NCI-H1105 (cell line): ENCODE data around the gene CDH22.

ENCODE experiments used
- DNase-seq: peaks from one replicate; lab custom pipeline; 2025; lab: John Stamatoyannopoulos, UW

The CDH22 gene

GRCh38 chr20:46144432-46145025 is 163.8 kb downstream of the CDH22 start:
- DNase-seq, result no peak

- no peak for DNase-seq
Measured at GRCh38 chr20:46142124-46142523, 166.2 kb downstream of the CDH22 start.

- peak; percentile 97 for DNase-seq
Measured at GRCh38 chr20:46139908-46140482, 168.3 kb downstream of the CDH22 start.

GRCh38 chr20:46139266-46139889 is 168.9 kb downstream of the CDH22 start:
- DNase-seq, result peak; percentile 84

- DNase-seq, result peak; percentile 43
Measured at GRCh38 chr20:46137816-46138215, 170.5 kb downstream of the CDH22 start.

- peak; percentile 38 for DNase-seq
Measured at GRCh38 chr20:46135856-46136633, 172.3 kb downstream of the CDH22 start.

GRCh38 chr20:46134716-46135115 is 173.6 kb downstream of the CDH22 start:
- no peak for DNase-seq

GRCh38 chr20:46133886-46134654 is 174.2 kb downstream of the CDH22 start:
- DNase-seq, result no peak

- DNase-seq, result peak; percentile 74
Measured at GRCh38 chr20:46132705-46133120, 175.6 kb downstream of the CDH22 start.

GRCh38 chr20:46131396-46131795 is 176.9 kb downstream of the CDH22 start:
- no peak for DNase-seq

GRCh38 chr20:46130534-46130933 is 177.8 kb downstream of the CDH22 start:
- peak; percentile 97 for DNase-seq

GRCh38 chr20:46129955-46130481 is 178.3 kb downstream of the CDH22 start:
- DNase-seq, result peak; percentile 88

- peak; percentile 69 for DNase-seq
Measured at GRCh38 chr20:46128310-46129151, 179.8 kb downstream of the CDH22 start.

GRCh38 chr20:46127396-46128010 is 180.8 kb downstream of the CDH22 start:
- no peak for DNase-seq

- no peak for DNase-seq
Measured at GRCh38 chr20:46126440-46127056, 181.8 kb downstream of the CDH22 start.
